GM18526 (cell line): Measurements from ENCODE around the gene SLFN12.

Experiments used
- POLR2A ChIP-seq: IDR thresholded peaks from 3 replicates; pipeline ENCODE4 v1.6.1; 2011; ENCODE audit not compliant: insufficient read length; ENCODE audit errors: extremely low read depth

Gene SLFN12

DNA sequence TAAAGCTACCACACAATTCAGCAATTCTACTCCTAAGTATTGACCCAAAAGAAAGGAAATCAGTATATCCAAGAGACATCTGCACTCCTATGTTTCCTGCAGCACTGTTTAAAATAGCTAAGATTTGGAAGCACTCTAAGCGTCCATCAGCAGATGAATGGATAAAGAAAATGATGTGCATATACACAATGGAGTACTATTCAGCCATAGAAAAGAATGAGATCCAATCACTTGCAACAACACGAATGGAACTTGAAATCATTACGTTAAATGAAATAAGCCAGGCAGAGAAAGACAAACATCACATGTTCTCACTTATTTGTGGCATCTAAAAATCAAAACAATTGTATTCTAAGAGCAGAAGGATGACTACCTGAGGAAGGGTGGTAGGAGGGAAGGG is 60.4 kb downstream of the SLFN12 start:
- TF ChIP-seq POLR2A, result no peak

DNA sequence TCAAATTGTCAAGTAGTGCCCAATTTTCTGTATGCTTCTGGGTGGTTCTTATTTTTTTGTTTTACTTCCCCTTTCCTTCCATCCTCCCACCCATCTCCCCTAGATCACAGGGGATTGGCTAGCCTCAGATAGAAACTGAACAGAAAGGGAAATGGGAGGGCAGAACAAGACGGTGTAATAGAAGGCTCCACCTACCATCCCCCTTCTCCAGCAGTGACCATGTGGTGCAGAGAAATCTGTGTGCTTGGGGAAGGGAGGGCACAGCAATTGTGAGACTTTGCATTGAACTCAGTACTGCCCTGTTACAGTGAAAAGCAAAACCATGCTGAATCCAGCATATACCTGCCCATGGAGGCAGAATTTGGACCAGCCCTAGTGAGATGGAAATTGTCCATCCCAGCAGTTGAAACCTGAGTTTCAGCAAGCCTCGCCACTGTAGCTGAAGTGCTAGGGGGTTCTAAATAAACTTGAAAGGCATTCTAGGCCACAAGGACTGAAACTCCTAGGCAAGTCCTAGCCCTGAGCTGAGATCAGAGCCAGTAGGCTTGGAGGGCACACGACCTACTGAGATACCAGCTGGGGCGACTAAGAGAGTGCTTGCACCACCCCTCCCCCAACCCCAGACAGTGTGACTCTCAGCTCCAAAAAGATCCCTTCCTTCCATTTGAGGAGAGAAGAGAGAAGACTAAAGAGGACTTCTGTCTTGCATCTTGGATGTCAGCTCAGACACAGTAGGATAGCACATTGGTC is 64.0 kb downstream of the SLFN12 start:
- TF ChIP-seq POLR2A, result no peak

DNA sequence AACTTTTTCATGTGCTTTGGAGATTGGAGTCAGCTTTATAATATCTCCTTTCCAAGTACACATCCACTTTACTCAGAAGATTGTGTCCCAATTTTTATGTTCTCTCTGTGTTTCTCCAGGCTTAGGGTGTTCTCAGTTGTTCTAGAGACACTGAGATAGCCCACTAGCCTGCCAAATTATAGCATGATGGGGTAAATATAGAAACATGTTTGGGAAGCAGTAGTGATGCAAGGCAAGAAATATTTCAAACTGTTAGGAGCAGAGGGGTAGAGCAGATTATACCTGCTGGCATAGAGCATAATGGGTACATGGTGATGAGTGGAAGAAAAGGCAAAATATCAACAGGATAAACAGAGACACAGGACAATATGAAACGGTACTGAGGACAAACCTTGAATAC is 71.3 kb downstream of the SLFN12 start:
- TF ChIP-seq POLR2A, result no peak
